Measurements from ENCODE around the gene ORC2.

ORC2 gene

DNA sequence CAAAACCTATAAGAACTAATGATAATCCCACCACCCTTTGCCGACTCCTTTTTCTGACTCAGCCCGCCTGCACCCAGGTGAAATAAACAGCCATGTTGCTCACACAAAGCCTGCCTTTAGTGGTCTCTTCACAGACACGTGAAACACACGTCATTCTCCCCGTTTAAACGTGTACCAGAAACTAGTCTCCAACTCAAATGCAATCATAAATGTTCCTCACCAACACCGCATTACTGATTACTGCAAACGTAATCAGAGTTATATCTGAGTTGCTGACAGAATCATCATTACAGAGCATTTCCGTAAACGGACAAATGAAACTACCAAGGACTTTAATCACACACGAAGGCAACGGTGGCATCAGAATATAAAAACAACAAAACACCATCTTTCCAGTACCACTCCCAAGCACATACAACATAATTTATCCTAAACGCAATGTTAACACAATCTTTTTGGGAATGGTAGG lies 100.9 kb downstream of the ORC2 start:
- DNase-seq, result peak in 10 of 56 donors; percentile 9 to 20 (median 14)

- no peak for DNase-seq
Measured at GRCh38 chr2:200861617-200862155, 101.8 kb downstream of the ORC2 start.

DNA sequence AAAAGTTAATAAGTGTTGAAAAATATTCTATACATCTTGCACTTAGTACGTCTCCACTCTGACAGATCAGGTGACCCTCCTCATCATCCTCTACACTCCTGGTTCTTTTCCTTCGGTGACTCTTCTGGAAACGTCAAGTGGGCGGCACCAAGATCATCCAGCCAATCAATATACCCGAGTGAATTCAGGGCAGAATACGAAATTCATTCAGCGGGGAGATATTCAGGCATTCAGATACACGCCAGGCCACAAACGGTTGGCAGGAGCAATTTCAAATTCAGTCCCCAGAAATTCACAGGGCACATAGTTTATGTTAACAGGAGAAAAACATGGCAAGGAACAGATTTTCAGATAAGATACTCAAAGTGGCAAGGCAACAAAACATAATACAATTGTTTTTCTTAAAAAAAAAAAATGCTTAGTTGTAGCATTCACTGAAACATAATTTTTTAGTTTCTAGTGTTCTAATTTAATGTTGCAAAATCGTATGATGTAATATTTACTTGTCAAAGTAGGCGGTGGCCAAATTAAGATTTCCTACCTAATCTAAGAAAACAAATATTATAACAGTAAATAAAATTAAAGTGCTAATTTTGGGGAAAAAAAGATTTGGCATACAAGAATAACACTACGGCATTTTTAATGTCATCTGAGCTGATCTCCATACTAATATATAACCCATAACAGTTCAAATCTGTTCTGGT lies 103.2 kb downstream of the ORC2 start:
- peak in 9 of 56 donors; percentile 1 to 38 (median 9) for DNase-seq

All from amygdala (tissue), 56 donors.